Dedifferentiated amniotic fluid mesenchymal stem cell (primary cell): Measurements from ENCODE around the gene NUBP2.

ENCODE experiments used
- DNase-seq: peaks from one replicate; pipeline ENCODE4 v3.0.0-alpha.2; 2016; ENCODE audit errors: extremely low spot score

Gene NUBP2

GRCh38 chr16:1826691-1827573, 44.2 kb downstream of the NUBP2 start, which contains the start of the genes FAHD1 and HAGH:
Gene FAHD1 (plus strand): TSS chr16:1827206. CDS start chr16:1827239, 33 bp downstream.
Gene HAGH (minus strand): TSS chr16:1826825. CDS start chr16:1826787, 38 bp downstream.
- DNase-seq: peak; percentile 93

DNA sequence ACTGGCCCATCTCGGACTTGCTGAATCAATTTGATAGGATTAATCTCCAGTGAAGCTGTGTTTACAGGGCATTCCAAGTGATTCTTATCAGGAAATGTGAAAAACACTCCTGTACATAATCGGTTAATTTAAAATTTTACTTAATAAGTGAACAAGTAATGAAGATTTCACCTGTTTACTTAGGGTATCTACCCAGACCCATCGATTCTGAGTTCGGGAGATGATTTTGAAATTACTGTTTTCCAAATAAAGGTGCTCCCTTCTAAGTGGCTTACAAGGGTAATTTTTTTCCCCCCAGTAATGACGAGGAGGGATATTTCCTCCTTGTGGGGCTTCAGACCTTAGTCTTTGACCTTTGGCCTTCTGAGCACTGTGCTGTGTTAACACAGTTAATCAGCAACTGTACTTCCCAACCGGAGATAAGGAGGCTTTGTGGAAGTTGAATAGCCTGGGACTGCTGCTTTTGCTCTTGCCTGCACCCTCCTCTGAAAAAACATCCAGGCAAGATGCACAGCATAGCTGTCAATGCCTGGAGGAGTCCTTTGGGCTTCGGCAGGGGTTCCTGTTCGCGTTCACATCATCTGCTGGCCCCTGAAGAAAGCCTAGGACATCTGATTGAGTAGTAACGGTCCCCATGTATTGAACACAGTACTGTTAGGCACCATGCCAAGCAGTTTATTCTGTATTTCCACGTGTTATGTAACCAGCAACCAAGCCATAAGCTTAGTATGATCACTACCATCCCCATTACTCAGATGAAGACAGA, 46.1 kb downstream of the NUBP2 start:
- no peak for DNase-seq

- DNase-seq: no peak
Measured at GRCh38 chr16:1830213-1830612, 47.5 kb downstream of the NUBP2 start.

- DNase-seq: no peak
Measured at GRCh38 chr16:1831186-1832075, 48.7 kb downstream of the NUBP2 start.

DNA sequence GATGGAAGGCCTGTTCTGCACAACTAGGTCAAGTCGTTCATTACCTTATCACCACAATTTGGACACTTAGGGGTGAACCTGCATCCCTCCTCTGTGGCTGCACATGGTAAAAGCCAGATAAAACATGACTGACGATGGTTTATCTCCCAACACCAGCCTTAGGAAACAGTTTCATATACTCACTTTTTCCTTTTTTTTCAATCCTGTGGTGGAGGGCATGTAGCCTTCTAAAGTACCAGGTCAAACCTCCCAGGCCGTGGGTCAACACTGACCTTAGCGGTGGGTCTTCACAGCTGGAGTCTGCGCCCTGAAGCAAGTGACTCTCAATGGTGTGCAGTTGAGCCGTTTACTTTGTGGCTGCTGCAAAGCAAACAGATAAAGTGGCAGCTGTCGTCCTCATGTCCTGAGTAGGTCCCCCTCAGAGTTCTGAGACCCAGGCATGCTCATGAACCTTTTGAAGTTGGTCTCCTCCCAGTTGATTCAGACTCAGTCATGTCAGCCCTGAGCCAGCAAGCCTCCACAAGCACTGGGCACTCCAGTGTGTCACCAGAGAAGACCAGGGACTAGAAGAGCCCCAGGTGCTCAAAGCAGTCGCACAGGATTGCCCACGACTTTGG, 50.2 kb downstream of the NUBP2 start:
- no peak for DNase-seq

GRCh38 chr16:1834096-1834495, 51.3 kb downstream of the NUBP2 start:
- no peak for DNase-seq
